ENCODE results near the gene RBM23. TPM values are rescaled to one million over a fixed set of nuclear protein-coding genes. Genes with fewer than 3 reads are reported as not detected.

Gene RBM23
- total and polyA plus RNA-seq, 10 of the 15 experiments (the other 5 are each of a cell fraction or from before 2014, with no cell fraction given) = 54.0 to 72.6 (median 61.3) TPM

DNA sequence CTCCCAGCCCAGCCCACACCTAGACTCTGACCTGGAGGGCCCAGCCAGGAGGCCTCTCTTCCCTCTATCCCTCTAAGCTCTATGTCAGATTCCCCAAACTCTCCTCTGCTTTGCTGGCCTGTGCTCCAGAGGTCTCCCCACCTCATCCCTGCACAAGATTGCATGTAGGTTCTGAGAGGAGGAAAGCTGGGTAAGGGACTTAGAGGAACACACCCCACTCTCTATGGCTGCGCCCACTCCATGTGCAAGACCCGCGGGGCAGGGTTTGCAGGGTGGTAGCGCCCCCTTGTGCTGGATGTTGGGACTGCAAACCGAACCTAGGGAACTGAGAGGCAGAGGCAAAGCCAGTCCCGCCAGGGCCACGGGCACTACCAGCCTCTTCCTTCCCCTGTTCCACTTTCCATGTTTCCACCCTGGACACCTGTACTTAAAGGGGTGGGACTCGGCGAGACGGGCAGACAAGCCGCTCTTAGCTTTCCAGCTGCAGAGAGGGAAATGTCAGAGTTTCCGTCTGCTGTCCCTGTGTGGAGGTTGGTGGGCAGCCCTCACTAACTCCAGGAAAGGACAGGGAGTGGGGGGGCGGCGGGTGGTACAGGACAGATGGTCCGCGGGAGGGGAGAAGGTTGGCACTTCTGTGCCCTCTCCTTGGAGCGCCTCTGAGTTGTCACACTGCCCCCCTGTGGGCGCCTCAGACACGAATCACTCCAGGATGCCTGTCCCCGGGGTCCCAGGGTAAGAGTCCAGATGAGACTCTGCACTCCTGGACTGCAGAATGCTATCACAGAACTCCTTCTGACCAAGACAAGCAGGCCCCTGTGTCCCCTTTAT, 65.8 kb downstream of the RBM23 start (continued):
- TF ChIP-seq, protein P1, sequence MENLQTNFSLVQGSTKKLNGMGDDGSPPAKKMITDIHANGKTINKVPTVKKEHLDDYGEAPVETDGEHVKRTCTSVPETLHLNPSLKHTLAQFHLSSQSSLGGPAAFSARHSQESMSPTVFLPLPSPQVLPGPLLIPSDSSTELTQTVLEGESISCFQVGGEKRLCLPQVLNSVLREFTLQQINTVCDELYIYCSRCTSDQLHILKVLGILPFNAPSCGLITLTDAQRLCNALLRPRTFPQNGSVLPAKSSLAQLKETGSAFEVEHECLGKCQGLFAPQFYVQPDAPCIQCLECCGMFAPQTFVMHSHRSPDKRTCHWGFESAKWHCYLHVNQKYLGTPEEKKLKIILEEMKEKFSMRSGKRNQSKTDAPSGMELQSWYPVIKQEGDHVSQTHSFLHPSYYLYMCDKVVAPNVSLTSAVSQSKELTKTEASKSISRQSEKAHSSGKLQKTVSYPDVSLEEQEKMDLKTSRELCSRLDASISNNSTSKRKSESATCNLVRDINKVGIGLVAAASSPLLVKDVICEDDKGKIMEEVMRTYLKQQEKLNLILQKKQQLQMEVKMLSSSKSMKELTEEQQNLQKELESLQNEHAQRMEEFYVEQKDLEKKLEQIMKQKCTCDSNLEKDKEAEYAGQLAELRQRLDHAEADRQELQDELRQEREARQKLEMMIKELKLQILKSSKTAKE (IDR thresholded peaks at IDR 0.05; ENCODE audit: low read depth, poor library complexity, severe bottlenecking) = peak; percentile 32
- TF ChIP-seq HDAC2 (IDR thresholded peaks at IDR 0.05) = no peak
- peak; percentile 83; the same call in 1 of the 2 replicates for TF ChIP-seq RB1 (IDR thresholded peaks at IDR 0.05; ENCODE audit: borderline replicate concordance)
- no peak for TF ChIP-seq PKNOX1 (IDR thresholded peaks at IDR 0.05)
- TF ChIP-seq MEF2A (IDR thresholded peaks at IDR 0.05; ENCODE audit: insufficient read depth, low read depth, low read length) = no peak
- TF ChIP-seq IRF3 (IDR thresholded peaks at IDR 0.05) = no peak
- no peak for TF ChIP-seq ZBTB4 (CRISPR knock-in tag; IDR thresholded peaks at IDR 0.05)
- no peak for TF ChIP-seq TBL1XR1 (IDR thresholded peaks at IDR 0.05; ENCODE audit: low read depth, low read length)
- no peak for TF ChIP-seq ZNF217 (IDR thresholded peaks at IDR 0.05)
- TF ChIP-seq NFIC (IDR thresholded peaks at IDR 0.05; ENCODE audit: low read depth, low read length) = no peak
- TF ChIP-seq CREM (IDR thresholded peaks at IDR 0.05; ENCODE audit: low read depth) = 0 out of 2 replicates have a peak, but pooled peaks have one; percentile 6
- TF ChIP-seq WRNIP1 (IDR thresholded peaks at IDR 0.05; ENCODE audit: borderline replicate concordance, low read depth, low read length) = no peak
- no peak for TF ChIP-seq KAT2A (conservative IDR thresholded peaks at IDR 0.05; ENCODE audit: control insufficient read depth, low read depth, low read length)
- 0 out of 2 replicates have a peak, but pooled peaks have one; percentile 27 for TF ChIP-seq PAX5 (IDR thresholded peaks at IDR 0.05; ENCODE audit: borderline replicate concordance, low read depth, low read length)
- TF ChIP-seq MAX (IDR thresholded peaks at IDR 0.05; ENCODE audit: low read depth, low read length) = peak; percentile 74
- no peak for TF ChIP-seq NRF1 (conservative IDR thresholded peaks at IDR 0.05; ENCODE audit: low read depth, low read length)
- no peak for TF ChIP-seq TCF7 (IDR thresholded peaks at IDR 0.05; ENCODE audit: borderline replicate concordance)
- no peak for TF ChIP-seq HCFC1 (IDR thresholded peaks at IDR 0.05; ENCODE audit: low read length)
- TF ChIP-seq SPI1 (IDR thresholded peaks at IDR 0.05; ENCODE audit: borderline replicate concordance, insufficient read depth, low read depth, low read length) = peak; percentile 31; the same call in 1 of the 2 replicates
- no peak for TF ChIP-seq NR2F1 (conservative IDR thresholded peaks at IDR 0.05)
- peak; percentile 65; the same call in 1 of the 2 replicates for TF ChIP-seq MXI1 (IDR thresholded peaks at IDR 0.05; ENCODE audit: low read depth, low read length)

Measured in GM12878 (cell line).